GM12874 (cell line): ENCODE measurements around the gene KIF7.

ENCODE experiments used
- CTCF ChIP-seq: IDR thresholded peaks from 2 replicates; pipeline ENCODE4 v1.5.1; 2011; ENCODE audit warnings: low read depth, mild to moderate bottlenecking, control low read depth, low read length, moderate library complexity; ENCODE audit not compliant: insufficient read depth

The KIF7 gene

GRCh38 chr15:89621547-89621946 is 33.7 kb downstream of the KIF7 start:
- no peak for TF ChIP-seq CTCF

- TF ChIP-seq CTCF: no peak
Measured at GRCh38 chr15:89616228-89616627, 39.0 kb downstream of the KIF7 start.

GRCh38 chr15:89615135-89615534 is 40.1 kb downstream of the KIF7 start:
- no peak for TF ChIP-seq CTCF

GRCh38 chr15:89614164-89614563 is 41.1 kb downstream of the KIF7 start:
- no peak for TF ChIP-seq CTCF

GRCh38 chr15:89613031-89613430 is 42.2 kb downstream of the KIF7 start:
- no peak for TF ChIP-seq CTCF

GRCh38 chr15:89611317-89611716 is 44.0 kb downstream of the KIF7 start:
- TF ChIP-seq CTCF: no peak

- no peak for TF ChIP-seq CTCF
Measured at GRCh38 chr15:89599021-89599420, 56.2 kb downstream of the KIF7 start.

- no peak for TF ChIP-seq CTCF
Measured at GRCh38 chr15:89593018-89593417, 62.2 kb downstream of the KIF7 start.
